GM19328 (cell line): Measurements from ENCODE around the gene SYT5.
"Not testable (repeated sequence)": the region's sequence is repeated elsewhere in the genome, so short reads cannot be mapped to it uniquely, and the experiment has no call there.

Source experiments
- ATAC-seq: cut with Tn5 transposase; IDR thresholded peaks from one replicate; pipeline ENCODE4 v1.9.1; 2021; ENCODE audit warnings: mild to moderate bottlenecking, moderate library complexity; ENCODE audit not compliant: unreplicated experiment

The SYT5 gene

DNA sequence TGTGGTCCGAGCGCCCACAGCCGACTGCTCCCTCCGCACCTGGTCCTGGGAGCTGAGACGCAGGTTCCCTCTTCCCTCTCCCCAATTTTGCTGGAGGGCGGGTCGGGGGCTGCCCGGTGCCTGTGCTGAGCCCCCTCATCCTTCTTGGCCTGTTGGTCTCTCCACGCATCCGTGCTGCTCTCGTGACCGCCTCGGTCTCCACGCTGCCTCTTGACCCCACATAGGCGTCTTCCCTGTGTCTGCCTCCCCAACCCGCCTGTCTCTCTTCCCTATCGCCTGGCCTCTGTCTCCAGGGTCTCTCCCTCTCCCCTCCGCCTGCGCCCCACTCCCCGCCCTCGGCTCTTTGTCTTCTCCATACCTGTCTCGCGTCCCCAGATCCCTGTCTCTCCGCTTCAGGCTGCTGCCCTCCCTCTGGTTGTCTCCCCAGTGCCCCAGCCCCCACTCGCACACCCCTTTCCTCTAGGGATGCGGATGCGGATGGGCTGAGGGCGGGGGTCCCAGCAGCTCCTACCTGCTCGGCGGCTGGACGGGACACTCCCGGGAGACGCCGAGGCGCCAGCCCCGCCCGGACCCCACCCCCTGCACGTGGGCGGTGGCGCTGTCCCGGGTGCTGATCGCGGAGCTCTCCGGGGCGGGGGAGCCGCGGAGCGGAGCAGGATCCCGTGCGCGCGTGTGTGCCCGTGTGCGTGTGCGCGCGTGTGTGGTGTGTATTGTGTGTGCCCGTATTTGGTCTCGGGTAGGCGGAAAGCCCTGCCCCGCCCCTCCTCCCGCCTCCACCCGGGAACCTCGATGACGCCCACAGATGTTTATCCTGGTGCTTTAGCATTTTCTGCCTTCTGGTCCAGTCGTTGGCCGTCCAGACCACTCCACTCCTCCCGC, at the start of gene SYT5:
Gene SYT5, minus strand, starts transcription at position 684 of the 879 bp plus-strand sequence. CDS start 1,248 bp downstream, outside the sequence.
- ATAC-seq: no peak

DNA sequence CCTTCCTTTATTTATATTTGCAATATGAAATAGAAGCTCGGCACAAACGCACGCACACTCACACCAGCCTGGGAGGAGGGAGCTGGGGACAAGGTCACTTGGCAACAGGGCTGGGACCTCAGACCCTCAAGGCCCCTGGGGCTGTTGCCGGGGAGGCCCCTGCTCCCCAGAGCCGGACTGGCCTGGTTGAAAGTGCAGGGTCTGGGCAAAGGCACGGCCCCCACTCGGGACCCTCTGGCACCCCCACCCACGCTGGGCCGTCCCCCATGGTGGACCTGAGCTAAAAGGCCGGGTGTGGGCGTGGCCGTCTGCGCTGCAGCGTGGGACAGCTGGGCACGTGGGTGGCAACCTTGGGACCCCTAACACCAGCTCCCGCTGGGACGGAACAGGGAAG, 49.7 kb upstream of the SYT5 start:
- no peak for ATAC-seq

DNA sequence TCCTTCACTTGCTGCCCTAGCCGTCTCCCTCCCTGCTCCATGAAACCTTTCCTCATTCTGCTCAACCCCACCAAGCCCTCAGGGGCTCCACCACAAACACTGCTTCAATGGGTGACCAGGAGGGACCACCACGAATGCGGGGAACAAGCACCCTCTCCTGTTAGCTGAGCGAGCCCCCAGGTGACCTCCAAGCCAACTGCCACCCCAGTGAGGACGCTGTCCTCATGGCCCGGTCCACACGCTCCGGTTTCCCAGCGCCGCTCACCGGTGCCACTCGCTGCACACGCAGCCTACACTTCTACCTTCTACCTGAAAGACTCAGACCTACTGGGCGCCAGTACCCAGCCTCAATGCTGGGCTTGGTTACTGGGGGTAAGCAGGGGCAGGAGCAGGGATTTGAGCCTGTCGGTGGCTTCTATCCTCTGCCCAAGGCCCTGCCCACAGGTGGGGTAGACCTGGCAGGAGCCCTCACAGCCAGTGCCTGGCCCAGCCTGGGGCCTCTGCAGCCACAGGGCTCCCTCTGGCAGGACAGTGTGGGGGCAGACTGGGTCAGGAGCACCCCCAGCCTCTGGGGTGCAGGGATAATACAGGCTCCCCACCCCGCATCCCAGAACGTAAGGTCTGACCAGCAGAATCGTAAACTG, 49.2 kb upstream of the SYT5 start:
- ATAC-seq: no peak

DNA sequence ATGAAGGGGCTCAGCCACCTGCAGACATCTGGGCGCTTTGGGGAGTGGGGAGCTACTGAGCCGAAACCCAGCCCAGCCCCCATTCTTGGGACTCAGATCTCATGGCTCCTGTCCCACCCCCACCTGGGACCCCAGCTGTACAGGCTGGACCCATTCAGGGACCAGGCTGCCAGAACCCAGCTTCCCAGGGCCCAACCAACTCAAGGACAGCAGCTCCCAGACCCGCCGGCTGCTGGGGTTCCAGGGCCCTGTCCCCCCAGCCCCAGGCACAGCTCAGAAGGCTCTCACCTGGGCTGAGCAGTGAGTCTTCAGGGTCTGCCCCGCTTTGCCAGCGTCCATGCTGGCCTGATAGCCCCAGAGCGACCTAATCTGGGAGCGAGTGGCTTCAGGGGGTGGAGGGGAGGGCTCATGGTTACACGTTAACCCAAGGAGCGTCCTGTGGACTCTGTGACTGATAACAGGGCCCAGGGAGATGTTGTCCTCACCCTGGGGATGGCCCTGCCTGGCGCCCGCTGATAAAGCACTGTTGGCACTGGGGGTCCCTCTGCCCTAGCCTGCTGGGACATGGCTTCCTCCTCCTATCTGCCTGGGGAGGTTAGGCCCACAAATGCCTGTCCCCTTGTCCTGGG, 48.4 kb upstream of the SYT5 start, which contains the start of gene TMEM86B:
Gene TMEM86B, minus strand, starts transcription at position 361 of the 629 bp plus-strand sequence. Its CDS starts 22 bp downstream, at position 339.
- ATAC-seq: no peak

DNA sequence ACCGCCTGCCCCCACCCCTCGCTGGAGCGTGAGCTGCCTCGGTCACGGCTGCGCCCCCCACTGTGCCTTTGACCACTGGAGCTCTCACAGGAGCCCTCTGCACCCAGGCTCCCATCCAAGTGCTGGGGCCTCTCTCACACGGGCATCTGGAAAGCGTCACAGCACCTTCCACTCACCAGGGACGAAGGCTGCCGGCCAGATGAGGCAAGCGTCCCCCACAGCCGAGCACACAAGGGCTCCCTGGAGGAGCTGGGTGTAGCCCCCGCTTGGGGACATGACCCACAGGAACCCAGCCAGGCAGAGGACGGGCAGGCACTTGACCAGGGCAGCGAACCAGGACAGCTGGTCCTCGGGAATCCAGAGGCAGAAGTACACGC, 47.9 kb upstream of the SYT5 start:
- ATAC-seq: no peak

DNA sequence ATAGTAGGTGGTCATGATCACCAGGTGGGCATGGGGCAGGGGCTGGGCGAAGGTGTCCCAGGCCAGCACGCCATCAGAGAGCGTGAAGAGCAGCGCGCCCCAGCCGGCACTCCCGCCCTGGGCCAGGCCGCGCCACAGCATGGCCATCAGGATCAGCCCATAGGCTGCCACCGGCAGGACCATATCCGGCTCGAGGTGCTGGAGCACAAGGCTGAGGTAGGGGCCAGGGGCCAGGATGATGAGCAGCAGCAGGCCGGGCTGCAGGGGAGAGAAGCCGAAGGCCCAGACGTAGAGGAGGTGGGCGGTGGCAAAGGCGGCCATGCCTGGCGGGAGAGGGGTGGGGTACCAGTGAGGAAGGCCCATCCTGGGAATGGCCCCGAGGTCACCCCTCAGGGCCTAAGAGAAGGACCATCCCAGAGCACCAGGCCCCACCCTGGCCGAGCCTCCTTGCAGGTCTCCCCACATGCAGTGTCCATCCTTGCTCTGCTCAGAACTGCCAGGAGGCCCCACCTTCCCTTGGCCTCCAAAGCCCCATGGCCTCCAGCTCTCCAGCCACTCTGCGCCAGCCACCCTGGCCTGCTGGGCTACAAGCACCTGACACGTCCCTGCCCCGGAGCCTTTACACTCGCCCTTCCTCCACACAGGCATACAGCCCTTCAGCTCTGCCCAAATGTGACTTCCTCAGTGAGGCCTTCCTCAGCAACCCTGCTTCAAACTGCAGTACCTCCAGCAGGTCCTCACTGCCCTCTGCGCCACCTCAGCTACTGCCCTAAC, 47.3 kb upstream of the SYT5 start:
- ATAC-seq: no peak

DNA sequence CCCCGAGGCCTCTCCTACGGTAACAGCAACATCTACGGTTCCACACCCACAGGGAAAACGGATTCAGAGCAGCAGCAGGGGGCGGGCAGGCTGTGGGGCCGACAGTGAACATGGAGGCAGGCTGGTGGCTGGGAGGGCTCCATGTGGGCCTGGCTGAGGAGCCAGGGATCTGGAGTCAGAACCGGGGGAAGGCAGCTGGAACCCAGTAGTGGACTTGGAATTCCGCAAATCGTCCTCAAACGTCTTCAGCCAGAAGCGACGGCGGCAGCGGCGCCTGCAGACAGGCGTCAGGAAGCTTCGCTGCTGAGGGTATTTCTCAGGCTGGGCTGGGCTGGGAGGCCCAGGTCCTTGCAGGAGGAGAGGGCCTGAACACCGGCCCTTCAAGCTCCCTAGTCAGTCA, 46.7 kb upstream of the SYT5 start:
- ATAC-seq: no peak

DNA sequence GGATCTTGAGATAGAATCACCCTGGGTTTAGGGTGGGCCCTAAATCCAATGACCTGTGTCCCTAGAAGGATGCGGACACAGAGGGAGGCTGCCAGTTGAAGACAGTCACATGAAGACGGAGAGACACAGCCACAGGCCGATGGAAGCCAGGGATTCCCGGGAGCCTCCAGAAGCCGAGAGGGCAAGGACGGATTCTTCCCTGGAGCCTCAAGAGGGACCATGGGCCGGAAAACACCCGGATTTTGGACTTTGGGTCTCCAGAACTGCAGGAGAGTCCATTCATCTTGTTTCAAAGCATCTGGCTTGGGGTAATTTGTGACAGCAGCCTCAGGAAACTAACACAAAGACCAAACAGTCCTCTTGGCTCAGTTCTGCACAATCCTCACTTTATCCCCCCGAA, 46.2 kb upstream of the SYT5 start:
- no peak for ATAC-seq

DNA sequence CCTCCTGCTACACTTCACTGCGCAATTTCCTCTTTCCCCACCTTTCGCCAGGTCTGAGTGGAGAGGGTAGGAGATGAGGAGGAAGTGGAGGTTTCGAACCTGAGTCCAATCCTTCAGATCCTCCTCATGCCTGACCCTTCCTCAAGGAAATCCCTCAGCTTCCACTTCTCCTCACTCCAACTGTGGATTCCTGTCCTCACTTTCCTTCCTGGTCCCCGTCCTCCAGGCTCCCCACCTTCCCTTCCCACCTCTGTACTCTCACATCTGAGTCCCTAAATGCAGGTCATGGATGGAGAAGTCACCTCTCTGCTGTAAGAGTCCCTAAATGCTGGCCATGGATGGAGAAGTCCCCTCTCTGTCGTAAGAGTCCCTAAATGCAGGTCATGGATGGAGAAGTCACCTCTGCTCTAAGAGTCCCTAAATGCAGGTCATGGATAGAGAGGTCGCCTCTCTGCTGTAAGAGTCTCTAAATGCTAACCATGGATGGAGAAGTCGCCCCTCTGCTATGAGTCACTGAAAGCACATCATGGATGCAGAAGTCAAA, 45.4 kb upstream of the SYT5 start:
- ATAC-seq: no peak

DNA sequence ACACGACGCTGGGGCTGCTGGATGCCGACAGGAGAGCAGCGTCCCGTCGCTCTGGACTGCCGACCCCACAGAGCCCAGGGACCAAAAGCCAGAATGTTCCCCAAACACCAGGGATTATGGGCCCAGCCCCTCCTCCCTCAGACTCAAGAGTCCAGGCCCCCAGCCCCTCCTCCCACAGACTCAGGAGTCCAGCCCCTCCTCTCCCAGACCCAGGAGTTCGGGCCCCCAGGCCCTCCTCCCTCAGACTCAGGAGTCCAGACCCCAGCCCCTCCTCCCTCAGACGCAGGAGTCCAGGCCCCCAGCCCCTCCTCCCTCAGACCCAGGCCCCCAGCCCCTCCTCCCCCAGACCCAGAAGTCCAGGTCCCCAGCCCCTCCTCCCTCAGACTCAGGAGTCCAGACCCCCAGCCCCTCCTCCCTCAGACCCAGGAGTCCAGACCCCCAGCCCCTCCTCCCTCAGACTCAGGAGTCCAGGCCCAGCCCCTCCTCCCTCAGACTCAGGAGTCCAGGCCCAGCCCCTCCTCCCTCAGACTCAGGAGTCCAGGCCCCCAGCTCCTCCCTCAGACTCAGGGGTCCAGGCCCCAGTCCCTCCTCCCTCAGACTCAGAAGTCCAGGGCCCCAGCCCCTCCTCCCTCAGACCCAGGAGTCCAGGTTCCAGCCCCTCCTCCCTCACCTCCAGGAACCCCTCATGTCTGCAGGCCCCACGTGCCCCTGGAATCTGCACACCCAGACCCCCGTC, 44.8 kb upstream of the SYT5 start:
- not testable (repeated sequence) for ATAC-seq

DNA sequence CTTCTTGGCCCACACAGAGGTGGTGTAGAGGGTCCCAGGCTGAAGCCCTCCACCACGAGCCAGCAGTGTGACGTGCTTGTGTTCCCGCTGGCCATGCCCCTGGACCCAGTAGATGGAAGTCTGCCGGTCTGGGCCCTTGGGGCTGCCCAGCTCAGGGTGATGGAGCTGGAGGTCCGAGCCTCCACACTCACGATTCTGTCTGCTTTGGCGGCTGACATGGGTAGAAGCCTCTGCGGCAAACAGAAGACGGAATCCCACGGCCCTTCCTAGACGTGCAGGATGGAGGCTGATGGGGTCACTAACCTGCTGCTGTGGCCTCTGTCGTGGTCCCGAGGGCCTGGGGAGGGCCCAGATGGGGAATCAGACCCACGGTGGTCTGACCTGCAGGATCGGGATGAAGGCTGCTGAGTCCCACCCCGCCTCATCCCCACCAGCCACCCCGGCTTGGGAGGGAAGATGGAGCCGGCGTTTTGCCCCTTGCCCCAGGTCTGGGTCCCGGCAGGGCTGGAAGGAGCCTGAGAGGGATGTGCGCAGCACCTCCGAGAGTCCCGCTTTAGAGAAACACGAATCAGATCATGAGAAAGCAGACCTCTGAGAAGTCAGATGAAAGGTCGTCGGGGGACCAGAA, 44.1 kb upstream of the SYT5 start:
- no peak for ATAC-seq

DNA sequence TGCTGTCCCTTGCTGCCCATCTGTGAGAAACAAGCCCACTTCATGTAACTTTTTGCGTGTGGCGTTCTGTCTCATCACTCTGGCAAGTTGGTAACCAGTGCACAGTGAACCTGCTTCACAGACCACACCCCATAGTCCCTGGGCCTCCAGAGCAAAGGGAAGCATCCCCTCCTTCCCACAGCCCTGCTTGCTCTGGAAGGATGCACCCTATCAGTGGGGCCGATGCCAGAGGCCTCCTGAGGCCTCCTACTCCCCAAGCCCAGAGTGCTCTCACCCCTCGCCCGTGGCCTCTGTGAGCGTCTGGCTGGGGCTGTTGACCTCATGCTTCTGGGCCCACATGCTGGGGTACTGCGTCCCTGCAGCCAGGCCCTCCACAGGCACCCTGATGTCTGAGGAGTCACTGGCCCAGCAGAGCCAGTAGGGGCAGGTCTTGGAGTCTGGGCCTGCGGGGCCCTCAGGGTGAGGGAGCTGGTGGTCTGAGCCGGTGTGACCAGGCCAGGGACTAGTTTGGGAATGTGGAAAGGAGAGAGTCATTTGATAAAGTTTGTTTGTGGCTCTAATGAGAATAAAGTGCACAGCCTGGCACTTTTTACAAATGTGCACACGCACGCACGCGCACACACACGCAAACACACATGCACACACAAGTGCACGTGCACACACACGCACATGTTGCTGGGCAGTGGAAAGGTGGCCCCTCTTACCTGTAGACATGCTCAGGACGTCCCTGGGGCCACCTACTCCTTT, 43.4 kb upstream of the SYT5 start:
- no peak for ATAC-seq

DNA sequence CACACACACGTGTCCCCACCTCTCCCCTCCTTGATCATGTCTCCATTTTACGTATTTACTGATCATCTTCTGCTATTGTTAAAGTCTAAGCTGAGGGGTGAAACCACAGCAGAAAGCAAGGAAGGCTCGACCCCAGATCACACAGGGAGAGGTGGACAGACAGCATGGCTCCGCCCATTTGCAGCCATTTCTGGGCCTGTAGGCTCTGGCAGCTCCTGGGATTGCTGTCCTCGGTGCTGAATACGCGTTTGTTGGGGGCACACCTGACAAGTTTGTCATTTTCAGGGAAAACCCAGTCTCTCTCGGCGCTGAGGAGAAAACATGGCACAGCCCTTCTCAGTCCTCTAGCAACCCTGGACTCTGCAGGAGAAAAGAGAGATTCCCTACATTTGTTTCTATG, 40.4 kb upstream of the SYT5 start:
- no peak for ATAC-seq

DNA sequence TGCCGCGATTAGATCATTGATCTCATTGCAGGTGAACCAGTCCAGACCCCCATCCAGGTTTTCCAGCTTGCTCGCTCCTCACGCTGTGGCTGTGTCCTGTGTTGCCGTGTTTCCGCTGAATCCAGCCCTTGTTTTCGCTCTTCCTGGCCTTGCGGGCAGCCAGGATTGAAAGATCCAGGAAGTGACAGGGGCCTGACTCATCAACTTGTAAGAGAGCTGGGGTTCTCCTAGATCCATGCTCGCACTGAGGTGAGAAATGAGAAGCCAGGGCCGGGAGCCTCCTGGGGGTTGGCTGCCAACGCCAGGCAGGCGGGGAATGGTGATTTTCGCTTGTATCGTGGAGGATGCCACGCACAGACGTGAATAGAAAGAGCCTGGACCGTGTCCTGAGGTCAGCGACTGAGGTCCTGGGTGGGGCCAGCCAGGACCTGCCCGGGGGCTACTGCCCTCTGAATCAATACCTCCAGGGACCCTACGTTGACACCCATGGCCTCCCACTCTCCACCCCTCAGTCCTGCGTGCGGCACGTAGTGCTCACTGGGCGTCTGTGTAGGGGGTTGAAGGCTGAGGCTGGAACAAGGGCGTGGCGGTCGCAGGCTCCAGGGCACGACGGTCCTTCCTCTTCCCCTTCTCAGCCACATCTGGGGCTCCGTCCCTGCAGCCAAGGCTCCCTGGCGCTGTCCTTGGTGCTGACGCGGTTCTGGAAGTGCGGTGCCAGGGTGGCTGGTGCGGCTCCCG, 36.5 kb upstream of the SYT5 start:
- ATAC-seq: no peak

DNA sequence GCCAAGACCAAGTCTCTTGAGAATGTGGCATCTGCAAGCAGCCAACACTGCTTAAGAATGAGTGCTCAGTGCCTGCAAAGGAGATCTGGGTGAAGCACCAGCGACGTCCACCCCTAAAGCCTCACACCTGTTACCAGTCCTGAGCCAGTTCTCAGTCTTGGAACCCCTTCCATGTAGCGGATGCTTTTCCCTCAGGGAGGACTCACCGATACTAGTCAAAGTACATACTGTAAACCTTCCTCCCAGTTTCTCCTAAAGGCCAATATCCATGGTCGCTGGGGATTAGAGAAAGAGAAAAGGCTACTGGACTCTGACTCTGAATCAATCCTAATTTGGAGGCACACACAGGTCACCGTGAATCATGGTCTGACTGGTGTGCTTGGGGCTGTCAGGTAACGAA, 33.5 kb upstream of the SYT5 start:
- no peak for ATAC-seq

DNA sequence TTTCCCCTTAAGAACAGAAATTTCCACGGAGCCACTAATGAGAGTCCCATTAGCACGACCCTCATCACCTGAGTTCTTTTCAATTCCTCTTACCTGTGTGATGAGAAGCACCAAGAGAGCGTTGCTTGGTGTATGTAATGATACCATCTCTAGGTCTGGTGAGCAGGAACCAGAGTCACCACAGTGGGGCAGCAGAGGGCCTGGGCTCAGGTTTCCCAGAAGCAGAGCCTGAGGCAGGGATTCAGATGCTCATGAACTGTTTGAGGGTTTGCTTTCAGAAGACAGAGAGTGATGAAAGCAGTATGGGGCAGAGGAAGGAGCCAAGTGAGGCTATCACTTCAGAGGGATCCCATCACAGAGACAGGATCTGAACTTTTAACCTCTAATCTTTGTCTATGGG, 32.4 kb upstream of the SYT5 start:
- ATAC-seq: no peak

DNA sequence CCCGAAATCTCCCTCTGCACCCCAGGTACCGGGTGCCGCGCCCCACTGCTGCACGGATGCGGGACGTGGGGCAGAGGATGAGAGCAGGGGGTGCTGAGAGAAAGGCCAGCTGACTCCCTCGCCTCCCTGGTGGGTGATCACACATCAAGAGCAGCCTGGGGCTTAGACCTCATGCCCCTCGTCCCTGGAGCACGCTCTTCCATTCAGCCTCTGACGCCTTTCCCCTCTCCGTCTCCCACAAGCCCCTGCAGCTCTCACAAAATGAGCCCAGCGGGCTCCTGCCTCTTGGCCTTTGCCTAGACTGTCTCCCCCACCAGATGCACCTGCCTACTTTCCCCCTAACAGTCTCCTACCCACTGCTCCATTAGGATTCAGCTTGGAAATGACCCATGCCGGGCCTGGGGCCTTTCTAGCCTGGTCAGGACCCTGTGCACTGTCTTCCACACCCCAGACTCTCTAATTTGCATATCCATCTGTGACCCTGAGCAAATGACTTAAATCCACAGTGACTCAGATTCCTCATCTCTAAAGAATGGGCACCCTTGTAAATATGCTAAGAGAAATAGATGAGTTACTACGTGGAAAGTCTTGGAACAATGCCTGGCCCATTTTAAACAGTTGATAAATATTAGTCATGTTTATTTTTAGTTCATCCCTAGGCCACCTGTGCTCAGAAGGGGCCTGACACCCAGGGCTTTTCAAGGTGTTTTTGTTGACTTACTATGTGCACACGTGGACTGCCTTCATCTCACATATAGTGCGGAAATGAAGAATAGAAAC, 29.8 kb upstream of the SYT5 start:
- ATAC-seq: no peak
